HG02588 (cell line): ENCODE results near the gene EMC9.

ENCODE experiments used
- ATAC-seq: cut with Tn5 transposase; IDR thresholded peaks from one replicate; pipeline ENCODE4 v1.9.1; 2021; ENCODE audit warnings: mild to moderate bottlenecking, moderate library complexity; ENCODE audit not compliant: unreplicated experiment

EMC9 gene, protein sequence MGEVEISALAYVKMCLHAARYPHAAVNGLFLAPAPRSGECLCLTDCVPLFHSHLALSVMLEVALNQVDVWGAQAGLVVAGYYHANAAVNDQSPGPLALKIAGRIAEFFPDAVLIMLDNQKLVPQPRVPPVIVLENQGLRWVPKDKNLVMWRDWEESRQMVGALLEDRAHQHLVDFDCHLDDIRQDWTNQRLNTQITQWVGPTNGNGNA

GRCh38 chr14:24141097-24141880 lies at the start of gene EMC9:
Gene EMC9 (minus strand): TSS chr14:24141591. CDS start chr14:24141304, 287 bp downstream.
- peak; percentile 82 for ATAC-seq

GRCh38 chr14:24190416-24190815 lies 49.0 kb upstream of the EMC9 start:
- no peak for ATAC-seq

- no peak for ATAC-seq
Observed at GRCh38 chr14:24189460-24189859, 48.1 kb upstream of the EMC9 start.

DNA sequence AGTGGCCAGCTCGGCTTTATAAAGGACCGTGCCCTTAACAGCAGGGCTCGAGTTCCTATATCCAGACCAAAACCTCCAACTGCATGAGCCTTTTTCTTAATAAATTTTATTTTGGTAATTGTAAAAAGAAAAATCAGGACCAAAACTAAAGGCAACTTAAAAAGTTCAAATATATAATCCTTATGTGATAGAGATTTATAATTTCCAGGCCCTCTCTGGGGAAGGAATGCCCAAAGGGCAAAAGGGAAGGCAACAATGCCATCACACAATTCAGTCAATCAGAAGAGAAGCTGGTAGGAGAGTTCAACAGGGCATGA lies 47.6 kb upstream of the EMC9 start:
- no peak for ATAC-seq

- peak; percentile 86 for ATAC-seq
Observed at GRCh38 chr14:24188251-24189058, 47.1 kb upstream of the EMC9 start, which contains the start of gene IPO4. Gene IPO4 (minus strand): TSS chr14:24188816. CDS start chr14:24188787, 29 bp downstream.

DNA sequence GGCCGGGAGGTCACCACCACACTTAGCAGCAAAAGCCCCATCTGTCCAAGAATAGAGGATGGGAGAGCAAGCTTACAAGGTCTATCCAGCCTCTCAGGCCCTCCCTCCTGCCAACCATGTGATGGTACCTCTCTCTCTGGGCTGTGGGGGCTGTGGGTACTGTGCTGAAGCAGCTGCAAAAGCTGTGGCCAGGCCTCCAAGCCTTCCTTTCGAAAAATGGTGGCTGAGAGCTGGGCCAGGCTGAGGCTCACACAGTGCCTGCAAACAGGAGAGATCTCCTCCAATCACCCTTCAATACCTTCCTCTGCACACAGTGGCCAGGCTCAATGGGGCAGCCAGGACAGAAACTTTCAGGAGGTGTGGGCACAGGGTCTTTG lies 46.1 kb upstream of the EMC9 start:
- no peak for ATAC-seq

- no peak for ATAC-seq
Observed at GRCh38 chr14:24186831-24187538, 45.6 kb upstream of the EMC9 start.

DNA sequence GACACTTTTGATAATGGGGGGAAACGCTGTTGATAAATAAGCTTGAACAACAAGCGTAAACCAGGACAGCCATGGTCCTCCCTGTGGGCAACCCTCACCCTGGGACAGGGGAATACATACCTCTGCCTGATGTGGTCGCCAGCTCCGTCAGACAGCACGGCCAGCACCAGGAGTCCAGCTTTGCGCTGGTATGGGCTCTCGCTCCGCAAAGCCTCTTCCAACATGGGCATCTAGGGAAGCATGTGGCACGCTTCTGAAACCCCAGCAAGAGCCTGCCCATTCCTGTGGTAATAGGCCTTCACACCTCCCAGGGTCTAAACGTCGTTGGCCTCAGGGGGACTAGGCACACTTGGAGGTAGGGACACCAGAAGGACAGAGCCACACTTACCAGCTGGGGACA lies 44.4 kb upstream of the EMC9 start:
- ATAC-seq = no peak

DNA sequence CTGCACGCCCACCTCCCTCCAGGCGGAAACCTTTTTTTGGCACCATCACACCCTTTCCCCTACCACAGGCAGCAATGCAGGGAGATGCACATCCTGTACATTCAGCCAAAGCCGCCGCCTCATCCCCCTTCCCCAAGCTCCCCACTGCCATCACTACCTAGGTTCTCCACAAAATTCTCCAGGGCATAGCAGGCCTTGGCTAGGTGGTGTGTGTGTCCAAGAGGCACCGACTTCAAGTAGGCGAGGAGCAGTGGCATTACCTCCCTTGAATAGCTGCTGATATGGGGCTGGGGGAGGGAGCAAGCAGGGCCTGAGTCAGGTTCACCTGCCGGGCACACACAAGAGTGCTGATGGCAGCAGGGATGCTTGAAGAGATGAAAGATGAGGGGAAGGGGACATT lies 43.6 kb upstream of the EMC9 start:
- no peak for ATAC-seq

GRCh38 chr14:24184104-24184970 lies 42.9 kb upstream of the EMC9 start:
- no peak for ATAC-seq

- ATAC-seq = no peak
Observed at GRCh38 chr14:24183014-24183481, 41.7 kb upstream of the EMC9 start.

GRCh38 chr14:24182110-24182882 lies 40.9 kb upstream of the EMC9 start:
- ATAC-seq = no peak

- no peak for ATAC-seq
Observed at GRCh38 chr14:24181371-24182077, 40.1 kb upstream of the EMC9 start.

DNA sequence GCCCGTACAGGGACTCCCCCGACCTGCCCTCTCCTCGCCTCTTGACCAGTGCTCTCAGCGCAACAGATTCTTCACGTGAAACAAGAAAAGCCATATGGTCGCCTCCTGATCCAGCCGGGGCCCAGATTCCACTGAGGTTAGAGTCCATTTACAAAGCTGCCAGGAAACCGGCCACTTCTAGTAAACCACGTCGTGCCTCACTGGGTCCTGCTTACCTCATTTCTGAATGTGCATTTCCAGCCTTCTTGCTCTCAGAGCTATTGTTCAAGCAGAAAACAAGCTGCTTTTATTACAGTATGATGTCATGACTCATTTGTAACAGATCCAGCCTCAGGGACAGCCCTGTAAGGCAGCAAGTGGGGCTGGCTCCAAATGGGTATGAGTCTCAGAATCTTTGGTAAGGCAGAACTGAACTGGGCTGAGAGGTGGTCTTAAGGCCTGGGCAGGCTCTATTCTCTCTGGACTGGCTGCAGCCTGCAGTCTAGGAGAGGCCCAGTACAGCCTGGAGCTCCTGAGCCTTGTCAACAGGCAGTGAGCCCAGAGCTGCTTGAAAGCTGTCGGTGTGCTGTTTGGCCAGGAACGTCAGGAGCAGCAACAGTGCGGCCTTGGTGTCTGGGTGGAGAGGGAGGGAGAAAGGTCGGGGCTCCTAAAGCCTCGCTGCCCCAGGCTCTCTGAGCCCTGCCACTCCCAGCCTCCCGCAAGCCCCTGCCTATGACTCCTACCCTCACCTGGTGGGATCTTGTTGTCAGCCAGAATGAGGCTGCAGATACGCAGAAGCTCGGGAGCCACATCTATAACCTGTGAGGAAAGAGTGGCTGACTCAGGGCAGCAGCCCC lies 38.8 kb upstream of the EMC9 start:
- no peak for ATAC-seq

DNA sequence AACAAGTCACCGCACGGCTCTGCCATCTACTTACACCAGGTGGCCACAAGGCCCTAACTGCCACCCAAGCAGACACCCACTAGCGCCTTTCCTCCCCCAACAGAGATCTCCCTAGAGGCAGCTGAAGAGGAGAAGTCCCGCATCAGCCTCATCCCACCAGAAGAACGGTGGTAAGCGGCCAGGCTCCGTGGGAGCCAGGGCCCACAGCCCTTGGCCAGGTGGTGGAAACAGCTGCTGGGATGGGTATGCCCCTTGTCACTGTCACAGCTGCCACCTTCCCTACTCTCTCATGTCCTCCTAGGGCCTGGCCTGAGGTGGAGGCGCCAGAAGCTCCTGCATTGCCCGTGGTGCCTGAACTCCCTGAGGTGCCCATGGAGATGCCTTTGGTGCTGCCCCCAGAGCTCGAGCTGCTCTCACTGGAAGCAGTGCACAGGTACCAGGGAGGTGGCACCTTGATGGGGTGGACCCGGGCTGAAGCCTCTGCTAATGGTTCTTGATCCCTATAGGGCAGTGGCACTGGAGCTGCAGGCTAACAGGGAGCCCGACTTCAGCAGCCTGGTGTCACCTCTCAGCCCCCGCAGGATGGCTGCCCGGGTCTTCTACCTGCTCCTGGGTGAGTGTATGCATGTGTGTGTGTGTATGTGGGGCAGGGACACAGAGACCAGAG lies 38.0 kb upstream of the EMC9 start:
- ATAC-seq = no peak

GRCh38 chr14:24178399-24179178 lies 37.2 kb upstream of the EMC9 start:
- no peak for ATAC-seq

DNA sequence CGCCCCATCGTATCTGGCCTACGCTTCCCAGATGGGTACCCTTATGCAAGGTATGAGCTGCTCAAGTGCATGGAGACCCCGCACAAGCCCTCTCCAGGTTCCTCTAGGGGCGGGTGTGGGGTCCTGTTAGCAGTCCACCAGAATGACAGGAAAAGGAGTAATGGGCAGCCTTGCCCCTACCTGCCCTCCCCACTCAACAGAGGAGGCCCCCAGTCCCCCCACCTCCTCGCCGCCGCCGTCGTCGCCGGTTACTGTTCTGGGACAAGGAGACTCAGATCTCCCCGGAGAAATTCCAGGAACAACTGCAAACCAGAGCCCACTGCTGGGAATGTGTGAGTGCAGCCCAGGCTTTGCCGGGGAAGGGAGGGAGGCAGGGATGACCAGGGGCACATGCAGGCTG lies 36.5 kb upstream of the EMC9 start:
- no peak for ATAC-seq
